Naive thymus-derived CD8-positive, alpha-beta T cell (primary cell): ENCODE measurements around the gene ZNF292. TPM values are rescaled to one million over a fixed set of nuclear protein-coding genes. Genes with fewer than 3 reads are reported as not detected.
A peak's percentile ranks its signal among the peaks of the same experiment; 100 is the strongest.
"Not testable (repeated sequence)": the region's sequence is repeated elsewhere in the genome, so short reads cannot be mapped to it uniquely, and the experiment has no call there.

Experiments
- ATAC-seq, 2 donors: fragments of 150-1000 bp; cut with Tn5 transposase in 1 of 2; sonication (Bioruptor Pico), chemical (Tn5 transposase) in 1 of 2; 1 replicate in 1 of 2; 2 replicates in 1 of 2; pipeline ENCODE4 v1.10.0; 2021; ENCODE audit warnings: mild to moderate bottlenecking in 2 of 2, moderate library complexity in 2 of 2
- POLR2A ChIA-PET: fragments of 350-600 bp; sonication (Branson Sonifier 250); formaldehyde crosslinking; loops from one replicate; lab custom pipeline; 2021; ENCODE audit warnings: antibody characterized with exemption; lab: Charles Lee
- DNase-seq, 10 donors: peaks; one replicate each; pipeline versions ENCODE4 v3.0.0 to v3.0.0-alpha.2; 2020 to 2022
- H3K27ac Mint-ChIP-seq, 10 donors: one replicate each; pipeline ENCODE4 v1.8.0; 2020 to 2022; ENCODE audit warnings: mild to moderate bottlenecking in 10 of 10, mixed read lengths in 10 of 10, moderate library complexity in 4 of 10, inconsistent platforms in 1 of 10
- H3K27me3 Mint-ChIP-seq, 5 donors: one replicate each; pipeline ENCODE4 v1.8.0; 2021 to 2022; ENCODE audit warnings: mixed read lengths in 5 of 5
- H3K36me3 Mint-ChIP-seq, 3 donors: one replicate each; pipeline ENCODE4 v1.8.0; 2020 to 2022; ENCODE audit warnings: mixed read lengths in 3 of 3, mild to moderate bottlenecking in 2 of 3, inconsistent platforms in 1 of 3
- H3K4me1 Mint-ChIP-seq, 4 donors: one replicate each; pipeline ENCODE4 v1.8.0; 2021 to 2022; ENCODE audit warnings: mixed read lengths in 4 of 4
- H3K4me3 Mint-ChIP-seq, 10 donors: one replicate each; pipeline ENCODE4 v1.8.0; 2020 to 2022; ENCODE audit warnings: mild to moderate bottlenecking in 10 of 10, mixed read lengths in 10 of 10, moderate library complexity in 6 of 10, inconsistent platforms in 1 of 10
- H3K9me3 Mint-ChIP-seq, 9 donors: one replicate each; pipeline ENCODE4 v1.8.0; 2020 to 2022; ENCODE audit warnings: mixed read lengths in 9 of 9, mild to moderate bottlenecking in 3 of 9, inconsistent platforms in 1 of 9, moderate library complexity in 1 of 9
- polyA plus RNA-seq, 3 donors: library from polyadenylated mRNA; unstranded; fragments of 300-500 nt; fragmentation: Illumina TruSeq; gene quantifications; one replicate each; pipeline ENCODE4 v1.2.3, GENCODE V29; 2021
- total RNA-seq, 8 experiments: library from RNA in 2 of 8; stranded (reverse) in 2 of 8; gene quantifications; one replicate each; pipeline ENCODE4 v1.2.3 and lab custom pipeline; 2021 to 2026

ZNF292 gene
- total and polyA plus RNA-seq, 5 experiments from 2014 or later: 22.4 to 87.7 (median 24.0) TPM

- Mint-ChIP-seq H3K36me3 (peaks cover 19 to 78% (median 32%) of the 10 kb centered on the region in 3 donors), H3K4me1 (peaks cover 0 to 6% (median 3%) of the 10 kb centered on the region in 4 donors), H3K27ac (no peak overlapping the region), H3K27me3 (no peaks in the 10 kb centered on the region), H3K9me3 (no peaks in the 10 kb centered on the region), H3K4me3 (no peak overlapping the region)
- ATAC-seq: no peak
- no peak for DNase-seq
- POLR2A ChIA-PET: no interaction called here
Observed at GRCh38 chr6:87224971-87225370, 69.6 kb downstream of the ZNF292 start.

GRCh38 chr6:87225511-87225910, 70.1 kb downstream of the ZNF292 start:
- H3K36me3 Mint-ChIP-seq: peaks cover 19 to 78% (median 30%) of the 10 kb centered on the region in 3 donors
- ATAC-seq: no peak
- no peak overlapping the region for H3K4me3 Mint-ChIP-seq
- H3K27me3 Mint-ChIP-seq: no peaks in the 10 kb centered on the region
- H3K4me1 Mint-ChIP-seq: peaks cover 0 to 7% (median 3%) of the 10 kb centered on the region in 4 donors
- H3K27ac Mint-ChIP-seq: no peak overlapping the region
- POLR2A ChIA-PET: no interaction called here
- H3K9me3 Mint-ChIP-seq: no peaks in the 10 kb centered on the region
- DNase-seq: no peak

- no peak for ATAC-seq
- peak overlapping the region in 1 of 10 donors; percentile 48 for H3K27ac Mint-ChIP-seq
- H3K4me3 Mint-ChIP-seq: no peak overlapping the region
- H3K27me3 Mint-ChIP-seq: no peaks in the 10 kb centered on the region
- POLR2A ChIA-PET: no interaction called here
- no peaks in the 10 kb centered on the region for H3K9me3 Mint-ChIP-seq
- peaks cover 19 to 76% (median 26%) of the 10 kb centered on the region in 3 donors for H3K36me3 Mint-ChIP-seq
- DNase-seq: no peak
- peaks cover 0 to 5% (median 3%) of the 10 kb centered on the region in 4 donors for H3K4me1 Mint-ChIP-seq
Observed at GRCh38 chr6:87225937-87226336, 70.6 kb downstream of the ZNF292 start.

GRCh38 chr6:87230801-87231200, 75.4 kb downstream of the ZNF292 start:
- DNase-seq (no peak), ATAC-seq (no peak)
- Mint-ChIP-seq H3K9me3 (no peaks in the 10 kb centered on the region), H3K27ac (peak overlapping the region in 5 of 10 donors; percentile 13 to 86 (median 73)), H3K4me1 (peaks cover 0 to 6% (median 4%) of the 10 kb centered on the region in 4 donors), H3K27me3 (no peaks in the 10 kb centered on the region), H3K36me3 (peaks cover 0 to 47% (median 1%) of the 10 kb centered on the region in 3 donors), H3K4me3 (no peak overlapping the region)
- POLR2A ChIA-PET: no interaction called here

- no peaks in the 10 kb centered on the region for H3K27me3 Mint-ChIP-seq
- DNase-seq (peak in 3 of 10 donors; percentile 16 to 25 (median 23)), ATAC-seq (peak in 1 of 2 donors; percentile 59)
- no peaks in the 10 kb centered on the region for H3K9me3 Mint-ChIP-seq
- POLR2A ChIA-PET: interaction anchor here (0.7 kb wide), 2 partner anchors 82 to 98 kb away, joined by 3 to 5 read pairs; partner anchors contain the start of gene ZNF292
- H3K27ac Mint-ChIP-seq: no peak overlapping the region
- H3K4me3 Mint-ChIP-seq: no peak overlapping the region
- H3K36me3 Mint-ChIP-seq: peaks cover 0 to 53% (median 13%) of the 10 kb centered on the region in 3 donors
- peaks cover 0 to 3% (median 2%) of the 10 kb centered on the region in 4 donors for H3K4me1 Mint-ChIP-seq
Observed at GRCh38 chr6:87237804-87238203, 82.4 kb downstream of the ZNF292 start.

- not testable (repeated sequence) for H3K27me3 Mint-ChIP-seq, H3K4me3 Mint-ChIP-seq, DNase-seq, H3K9me3 Mint-ChIP-seq, H3K27ac Mint-ChIP-seq, ATAC-seq, H3K4me1 Mint-ChIP-seq
- POLR2A ChIA-PET: interaction anchor here (1.1 kb wide), 1 partner anchor 83 kb away, joined by 3 read pairs; no protein-coding TSS in a partner anchor
- H3K36me3 Mint-ChIP-seq: peaks cover under 1 to 57% (median 13%) of the 10 kb centered on the region in 3 donors
Observed at GRCh38 chr6:87239098-87239635, 83.8 kb downstream of the ZNF292 start.

- peaks cover 4 to 57% (median 11%) of the 10 kb centered on the region in 3 donors for H3K36me3 Mint-ChIP-seq
- no peak overlapping the region for H3K4me3 Mint-ChIP-seq
- POLR2A ChIA-PET: interaction anchor here (0.7 kb wide), 2 partner anchors 10 to 176 kb away, joined by 3 to 6 read pairs; no protein-coding TSS in a partner anchor
- H3K27me3 Mint-ChIP-seq: no peaks in the 10 kb centered on the region
- ATAC-seq (no peak), DNase-seq (no peak)
- H3K4me1 Mint-ChIP-seq: no peaks in the 10 kb centered on the region
- no peaks in the 10 kb centered on the region for H3K9me3 Mint-ChIP-seq
- no peak overlapping the region for H3K27ac Mint-ChIP-seq
Observed at GRCh38 chr6:87241304-87241703, 85.9 kb downstream of the ZNF292 start.

GRCh38 chr6:87242311-87242710, 86.9 kb downstream of the ZNF292 start:
- DNase-seq (no peak), ATAC-seq (no peak)
- Mint-ChIP-seq H3K36me3 (peaks cover 7 to 64% (median 15%) of the 10 kb centered on the region in 3 donors), H3K4me1 (no peaks in the 10 kb centered on the region), H3K9me3 (no peaks in the 10 kb centered on the region), H3K27me3 (no peaks in the 10 kb centered on the region), H3K27ac (no peak overlapping the region), H3K4me3 (no peak overlapping the region)
- POLR2A ChIA-PET: no interaction called here

- POLR2A ChIA-PET: no interaction called here
- no peaks in the 10 kb centered on the region for H3K9me3 Mint-ChIP-seq
- ATAC-seq: no peak
- no peak for DNase-seq
- no peaks in the 10 kb centered on the region for H3K27me3 Mint-ChIP-seq
- no peak overlapping the region for H3K27ac Mint-ChIP-seq
- no peak overlapping the region for H3K4me3 Mint-ChIP-seq
- H3K36me3 Mint-ChIP-seq: peaks cover 7 to 65% (median 20%) of the 10 kb centered on the region in 3 donors
- H3K4me1 Mint-ChIP-seq: no peaks in the 10 kb centered on the region
Observed at GRCh38 chr6:87243812-87244211, 88.4 kb downstream of the ZNF292 start.

GRCh38 chr6:87244380-87244779, 89.0 kb downstream of the ZNF292 start:
- peaks cover 7 to 70% (median 20%) of the 10 kb centered on the region in 3 donors for H3K36me3 Mint-ChIP-seq

GRCh38 chr6:87250019-87250418, 94.7 kb downstream of the ZNF292 start:
- Mint-ChIP-seq H3K4me3 (no peak overlapping the region), H3K27ac (peak overlapping the region in 1 of 10 donors; percentile 31), H3K9me3 (no peaks in the 10 kb centered on the region), H3K4me1 (peaks cover 0 to 2% (median 0%) of the 10 kb centered on the region in 4 donors), H3K36me3 (peaks cover 10 to 84% (median 29%) of the 10 kb centered on the region in 3 donors), H3K27me3 (no peaks in the 10 kb centered on the region)
- POLR2A ChIA-PET: no interaction called here
- ATAC-seq (no peak), DNase-seq (no peak)

More at GRCh38 chr6:87244380-87244779, 89.0 kb downstream of the ZNF292 start:
- H3K27ac Mint-ChIP-seq: no peak overlapping the region
- no peak overlapping the region for H3K4me3 Mint-ChIP-seq
- POLR2A ChIA-PET: no interaction called here
- no peaks in the 10 kb centered on the region for H3K27me3 Mint-ChIP-seq
- no peaks in the 10 kb centered on the region for H3K4me1 Mint-ChIP-seq
- ATAC-seq (no peak), DNase-seq (no peak)
- no peaks in the 10 kb centered on the region for H3K9me3 Mint-ChIP-seq

- H3K9me3 Mint-ChIP-seq: no peaks in the 10 kb centered on the region
- ATAC-seq (no peak), DNase-seq (no peak)
- H3K27me3 Mint-ChIP-seq: no peaks in the 10 kb centered on the region
- peaks cover 0 to 2% (median under 1%) of the 10 kb centered on the region in 4 donors for H3K4me1 Mint-ChIP-seq
- POLR2A ChIA-PET: interaction anchor here (0.9 kb wide), 1 partner anchor 10 kb away, joined by 3 read pairs; no protein-coding TSS in a partner anchor
- peaks cover 16 to 90% (median 40%) of the 10 kb centered on the region in 3 donors for H3K36me3 Mint-ChIP-seq
- H3K27ac Mint-ChIP-seq: peak overlapping the region in 2 of 10 donors; percentile 1 to 68
- H3K4me3 Mint-ChIP-seq: no peak overlapping the region
Observed at GRCh38 chr6:87251225-87251624, 95.9 kb downstream of the ZNF292 start.

GRCh38 chr6:87251725-87252124, 96.4 kb downstream of the ZNF292 start:
- no peak for ATAC-seq
- no peak overlapping the region for H3K4me3 Mint-ChIP-seq
- H3K9me3 Mint-ChIP-seq: no peaks in the 10 kb centered on the region
- peaks cover 16 to 90% (median 45%) of the 10 kb centered on the region in 3 donors for H3K36me3 Mint-ChIP-seq
- POLR2A ChIA-PET: interaction anchor here (0.9 kb wide), 1 partner anchor 11 kb away, joined by 3 read pairs; no protein-coding TSS in a partner anchor
- no peaks in the 10 kb centered on the region for H3K27me3 Mint-ChIP-seq
- no peak overlapping the region for H3K27ac Mint-ChIP-seq
- H3K4me1 Mint-ChIP-seq: peaks cover 0 to 2% (median under 1%) of the 10 kb centered on the region in 4 donors
- DNase-seq: no peak
